A673 (cell line): Measurements from ENCODE around the gene RUNDC3A.

Experiments used
- CTCF ChIP-seq: fragments of 300-800, 200-600 bp; sonication (generic); conservative IDR thresholded peaks from 2 replicates; pipeline ENCODE4 v1.5.1; 2017; ENCODE audit warnings: low read depth, mild to moderate bottlenecking, antibody characterized with exemption, low read length, moderate library complexity, mixed read lengths
- EZH2 ChIP-seq: fragments of 200-600 bp; sonication (generic); IDR thresholded peaks from 2 replicates; pipeline ENCODE4 v1.6.1; 2017; ENCODE audit warnings: borderline replicate concordance, low read depth, mild to moderate bottlenecking, mixed read lengths, antibody characterized with exemption, low read length; ENCODE audit not compliant: poor library complexity, severe bottlenecking

- no peak for TF ChIP-seq EZH2
- no peak for TF ChIP-seq CTCF
Measured at GRCh38 chr17:44320066-44320465, 11.7 kb downstream of the RUNDC3A start.
